Measurements from ENCODE around the gene MPP3. TPM values are rescaled to one million over a fixed set of nuclear protein-coding genes. Genes with fewer than 3 reads are reported as not detected.

The MPP3 gene
- total RNA-seq, 1 experiment from 2014 or later: 6.9 TPM

DNA sequence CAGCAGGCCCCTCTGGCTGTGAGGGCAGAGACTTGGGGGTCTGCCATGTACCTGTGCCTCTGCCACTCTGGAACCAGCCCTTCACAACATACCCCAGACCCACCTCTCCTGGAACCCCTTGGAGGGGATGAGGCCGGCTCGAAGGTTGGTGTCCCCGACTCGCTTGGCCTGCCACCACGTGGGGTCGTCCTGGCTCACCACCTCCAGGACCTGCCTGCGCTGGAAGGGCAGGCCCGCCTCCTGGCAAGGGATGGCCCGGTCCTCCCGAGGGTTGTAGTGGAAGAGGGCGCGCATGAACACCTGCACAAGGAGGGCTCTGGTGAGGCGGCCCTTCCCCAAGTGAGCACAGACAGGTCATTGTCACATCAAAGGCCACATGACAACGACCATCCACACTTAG lies 12.2 kb downstream of the MPP3 start:
- no peak overlapping the region for H3K23ac ChIP-seq (ENCODE audit: insufficient read length, low read depth, low read length)
- no peak overlapping the region for H3K18ac ChIP-seq (ENCODE audit: insufficient read length, low read depth, low read length)
- no peak overlapping the region for H3K9ac ChIP-seq (ENCODE audit: extremely low read depth, insufficient read length, low read length)
- H3K4me1 ChIP-seq (ENCODE audit: insufficient read depth, low read length): no peaks in the 10 kb centered on the region
- Mint-ChIP-seq H3K27ac (no peak overlapping the region), H3K4me3 (no peak overlapping the region), H3K36me3 (ENCODE audit: insufficient read depth in 1 of 3, low read depth in 3 of 3) (peaks cover 0 to 4% (median 2%) of the 10 kb centered on the region in 3 experiments; a peak in 5 of 7 replicates), H3K9me3 (no peaks in the 10 kb centered on the region), H3K27me3 (ENCODE audit: low read depth) (no peaks in the 10 kb centered on the region), H3K4me1 (no peaks in the 10 kb centered on the region)
- H2BK120ac ChIP-seq (ENCODE audit: low read depth, low read length, poor library complexity, severe bottlenecking): no peak overlapping the region
- H4K8ac ChIP-seq (replicated peaks; ENCODE audit: insufficient read length, low read depth, low read length): no peak overlapping the region
- H3K4me2 ChIP-seq (ENCODE audit: insufficient read depth, insufficient read length, low read length): no peak overlapping the region
- no peak overlapping the region for H2AFZ ChIP-seq (ENCODE audit: low read length)
- H4K20me1 ChIP-seq (ENCODE audit: control insufficient read depth, insufficient read depth, insufficient read length): no peaks in the 10 kb centered on the region
- DNase-seq: no peak
- no peaks in the 10 kb centered on the region for H3K23me2 ChIP-seq (ENCODE audit: insufficient read length, low read depth, low read length, poor library complexity, severe bottlenecking)
- no peak overlapping the region for H4K5ac ChIP-seq (ENCODE audit: insufficient read length, low read depth, low read length)
- no peak overlapping the region for H3K14ac ChIP-seq (ENCODE audit: insufficient read depth, low read length)
- H3K79me1 ChIP-seq (ENCODE audit: insufficient read depth, low read depth, low read length, poor library complexity, severe bottlenecking): no peaks in the 10 kb centered on the region
- no peak overlapping the region for H3T11ph ChIP-seq (ENCODE audit: low read length)
- H4K91ac ChIP-seq (ENCODE audit: insufficient read length, low read depth, low read length): no peak overlapping the region
- no peak overlapping the region for H3K4ac ChIP-seq (ENCODE audit: low read depth, low read length)
- TF ChIP-seq, protein P1, sequence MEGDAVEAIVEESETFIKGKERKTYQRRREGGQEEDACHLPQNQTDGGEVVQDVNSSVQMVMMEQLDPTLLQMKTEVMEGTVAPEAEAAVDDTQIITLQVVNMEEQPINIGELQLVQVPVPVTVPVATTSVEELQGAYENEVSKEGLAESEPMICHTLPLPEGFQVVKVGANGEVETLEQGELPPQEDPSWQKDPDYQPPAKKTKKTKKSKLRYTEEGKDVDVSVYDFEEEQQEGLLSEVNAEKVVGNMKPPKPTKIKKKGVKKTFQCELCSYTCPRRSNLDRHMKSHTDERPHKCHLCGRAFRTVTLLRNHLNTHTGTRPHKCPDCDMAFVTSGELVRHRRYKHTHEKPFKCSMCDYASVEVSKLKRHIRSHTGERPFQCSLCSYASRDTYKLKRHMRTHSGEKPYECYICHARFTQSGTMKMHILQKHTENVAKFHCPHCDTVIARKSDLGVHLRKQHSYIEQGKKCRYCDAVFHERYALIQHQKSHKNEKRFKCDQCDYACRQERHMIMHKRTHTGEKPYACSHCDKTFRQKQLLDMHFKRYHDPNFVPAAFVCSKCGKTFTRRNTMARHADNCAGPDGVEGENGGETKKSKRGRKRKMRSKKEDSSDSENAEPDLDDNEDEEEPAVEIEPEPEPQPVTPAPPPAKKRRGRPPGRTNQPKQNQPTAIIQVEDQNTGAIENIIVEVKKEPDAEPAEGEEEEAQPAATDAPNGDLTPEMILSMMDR (conservative IDR thresholded peaks at IDR 0.05): no peak
- no peak overlapping the region for H2BK20ac ChIP-seq (ENCODE audit: low read depth, low read length, poor library complexity, severe bottlenecking)
- H3K79me2 ChIP-seq (ENCODE audit: insufficient read depth, low read length): no peaks in the 10 kb centered on the region
- no peaks in the 10 kb centered on the region for H3K27me3 ChIP-seq (ENCODE audit: insufficient read depth, low read length)
- H2BK15ac ChIP-seq (ENCODE audit: low read depth, low read length): no peak overlapping the region
- H3K9me3 ChIP-seq (ENCODE audit: control insufficient read depth, low read depth, low read length): no peaks in the 10 kb centered on the region
- no peak overlapping the region for H3K27ac ChIP-seq (ENCODE audit: insufficient read length, low read depth, low read length)
- no peak overlapping the region for H2BK12ac ChIP-seq (ENCODE audit: insufficient read length, low read depth, low read length)
- no peak overlapping the region for H2BK5ac ChIP-seq (ENCODE audit: insufficient read length, low read length)
- H3K56ac ChIP-seq (ENCODE audit: insufficient read length, low read depth, low read length): no peak overlapping the region
- H2AK5ac ChIP-seq (ENCODE audit: insufficient read length, low read length): no peak overlapping the region
- WGBS (ENCODE audit: extremely low coverage, insufficient read length, low lambda C conversion rate): no CpG with 5 or more reads among the region's 14 CpGs

Measured in H9 (cell line).